Renal cortical epithelial cell (primary cell): ENCODE data around the gene BLOC1S1. TPM values are rescaled to one million over a fixed set of nuclear protein-coding genes. Genes with fewer than 3 reads are reported as not detected.
A peak's percentile ranks its signal among the peaks of the same experiment; 100 is the strongest.

ENCODE experiments used
- DNase-seq: peaks from one replicate; pipeline ENCODE4 v3.0.0-alpha.2; 2011; ENCODE audit warnings: low read depth
- total RNA-seq: library from RNA; depleted of rRNA; stranded (reverse); fragments of >200 nt; gene quantifications from 2 replicates; pipeline ENCODE4 v1.2.3, GENCODE V29; 2014

BLOC1S1 gene
- total RNA-seq, 1 donor from 2014 or later, result 45.7 TPM

- no peak for DNase-seq
Measured at GRCh38 chr12:55728186-55728938, 12.5 kb downstream of the BLOC1S1 start.

GRCh38 chr12:55728939-55729818 lies 13.3 kb downstream of the BLOC1S1 start, which contains the start of gene CD63:
Gene CD63, minus strand, starts transcription at chr12:55729009. Its CDS starts 668 bp downstream, at chr12:55728341.
- DNase-seq, result peak; percentile 89

DNA sequence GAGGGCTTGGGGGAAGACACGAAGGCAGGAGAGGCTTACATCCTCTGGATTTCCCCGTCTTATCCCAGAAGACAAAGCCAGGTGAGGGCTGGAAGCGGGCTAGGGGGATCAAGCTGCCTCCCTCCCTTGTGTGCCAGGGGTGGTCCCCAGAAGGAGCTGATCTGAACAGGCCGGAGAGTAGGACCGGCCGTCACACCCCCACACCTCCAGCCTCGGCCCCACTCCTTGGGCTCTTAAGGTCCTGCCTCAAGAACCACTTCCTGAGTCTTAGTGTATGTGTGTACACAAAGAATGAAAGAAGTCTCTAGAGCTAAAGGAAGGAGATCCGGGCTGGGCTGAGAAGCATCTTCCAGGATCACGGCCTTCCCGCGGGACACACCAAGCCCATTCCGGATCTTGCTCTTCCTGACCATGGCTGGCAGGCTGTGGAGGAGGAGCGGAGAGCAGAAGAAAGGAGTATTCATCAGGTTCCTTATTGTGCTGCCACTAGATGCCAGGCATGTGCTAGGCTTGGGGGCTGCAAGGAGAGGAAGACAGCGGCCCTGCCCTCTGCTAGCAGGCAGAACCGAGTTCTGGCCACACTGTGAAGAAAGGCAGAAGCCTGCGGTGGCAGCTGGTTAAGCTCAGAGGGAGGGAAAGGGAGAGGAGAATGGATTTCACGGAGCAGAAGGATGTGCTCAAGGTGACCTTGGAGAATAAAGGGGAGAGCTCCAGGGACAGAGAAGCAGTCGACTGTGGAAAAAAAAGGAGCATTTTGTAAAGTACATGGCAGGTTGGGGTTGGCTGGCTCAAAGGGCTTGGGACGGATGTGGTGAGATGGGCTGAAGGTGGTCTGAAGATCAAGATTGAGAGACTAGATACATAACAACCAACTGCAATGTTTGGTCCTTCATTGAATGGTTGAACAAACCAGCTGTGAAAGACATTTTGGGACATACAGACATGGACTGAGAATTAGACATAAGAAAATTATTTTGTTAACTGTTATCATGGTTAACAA lies 14.3 kb downstream of the BLOC1S1 start:
- DNase-seq, result peak; percentile 60

GRCh38 chr12:55732288-55732687 lies 16.4 kb downstream of the BLOC1S1 start:
- DNase-seq, result no peak

- no peak for DNase-seq
Measured at GRCh38 chr12:55733021-55733555, 17.2 kb downstream of the BLOC1S1 start.

- DNase-seq, result no peak
Measured at GRCh38 chr12:55733858-55734257, 18.0 kb downstream of the BLOC1S1 start.

DNA sequence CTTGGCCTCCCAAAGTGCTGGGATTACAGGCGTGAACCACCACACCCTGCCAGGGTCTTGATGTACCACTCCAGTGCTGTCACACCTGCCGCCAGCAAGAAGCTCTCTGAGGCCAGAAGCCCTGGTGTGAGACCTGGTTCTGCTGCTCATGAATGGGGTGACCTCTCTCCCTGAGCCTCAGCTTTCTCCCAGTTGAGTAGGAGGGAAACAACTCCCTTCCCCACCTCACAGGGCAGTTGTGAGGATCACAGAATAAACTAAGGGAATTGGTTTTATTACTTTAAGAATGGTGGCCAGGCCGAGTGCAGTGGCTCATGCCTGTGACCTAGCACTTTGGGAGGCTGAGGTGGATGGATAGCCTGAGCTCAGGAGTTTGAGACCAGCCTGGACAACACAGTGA lies 18.7 kb downstream of the BLOC1S1 start:
- no peak for DNase-seq

GRCh38 chr12:55736076-55736475 lies 20.2 kb downstream of the BLOC1S1 start:
- no peak for DNase-seq

- DNase-seq, result peak; percentile 80
Measured at GRCh38 chr12:55736780-55737580, 21.1 kb downstream of the BLOC1S1 start.

DNA sequence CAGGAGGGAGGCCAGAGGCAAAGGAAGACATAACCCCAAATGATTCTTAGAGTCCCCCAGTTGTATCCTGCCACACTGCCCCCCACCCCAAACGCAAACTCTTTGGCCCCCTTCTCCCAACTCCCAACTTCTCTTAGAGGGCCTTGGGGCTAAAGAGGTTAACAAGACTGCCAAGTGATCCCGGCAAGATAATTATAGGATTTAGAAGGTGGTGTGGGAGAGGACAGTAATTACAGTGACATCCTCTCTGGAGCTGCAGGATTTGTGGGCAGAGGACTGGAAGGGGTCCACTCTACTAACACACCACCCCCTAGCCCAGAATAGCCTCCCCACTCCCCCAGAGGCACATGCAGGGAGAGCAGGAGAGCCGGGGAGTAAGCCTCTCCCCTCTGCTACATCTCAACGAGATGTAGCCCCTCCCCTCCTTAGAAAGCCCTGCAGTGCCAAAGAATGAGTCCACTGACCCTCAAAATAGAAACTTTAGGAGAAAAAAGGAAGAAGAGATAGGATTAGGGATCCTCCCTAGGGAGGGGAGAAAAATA lies 21.8 kb downstream of the BLOC1S1 start:
- DNase-seq, result no peak

DNA sequence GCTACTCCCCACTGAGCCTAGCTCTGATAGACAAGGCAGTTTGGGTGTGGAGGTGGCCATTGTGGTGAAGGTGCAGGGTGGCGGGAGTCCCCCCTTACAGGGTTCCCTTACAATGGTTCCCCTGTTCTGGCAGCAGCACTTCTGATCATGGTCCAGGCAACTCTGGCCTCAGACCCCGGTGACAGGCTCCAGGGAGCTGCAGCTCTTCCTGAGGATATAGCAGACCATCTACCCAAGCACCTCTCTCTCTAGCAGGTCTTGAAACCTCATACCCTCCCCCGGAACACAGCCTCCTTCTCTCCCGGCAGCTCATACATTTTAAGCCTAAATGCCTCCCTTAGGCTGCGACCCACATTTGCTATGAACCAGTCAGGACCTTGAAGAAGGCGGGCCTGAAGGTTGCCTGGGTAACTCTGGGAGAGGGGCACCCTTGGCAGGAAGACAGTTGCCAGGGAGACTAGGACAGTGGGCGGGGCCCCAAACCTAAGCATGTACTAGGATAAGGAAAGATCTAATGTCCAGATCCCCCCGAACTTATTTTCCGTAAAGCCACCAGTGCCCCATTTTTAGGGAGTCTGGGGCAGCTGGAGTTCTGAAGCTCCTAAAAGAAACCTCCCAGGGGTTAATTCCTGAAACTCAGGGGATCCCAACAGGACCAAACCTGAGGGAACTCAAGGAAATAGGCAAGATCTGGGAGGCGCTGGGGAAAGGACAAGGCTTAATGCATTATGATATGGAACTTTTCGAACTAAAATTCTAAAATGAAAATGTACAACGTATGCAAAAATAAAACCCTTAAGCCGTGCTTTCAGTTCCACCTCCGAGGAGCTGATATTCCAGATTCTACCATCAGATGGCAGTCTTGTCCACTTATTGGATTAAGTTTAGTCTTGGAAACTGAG lies 22.5 kb downstream of the BLOC1S1 start:
- peak; percentile 80 for DNase-seq

- no peak for DNase-seq
Measured at GRCh38 chr12:55739025-55739378, 23.2 kb downstream of the BLOC1S1 start.

DNA sequence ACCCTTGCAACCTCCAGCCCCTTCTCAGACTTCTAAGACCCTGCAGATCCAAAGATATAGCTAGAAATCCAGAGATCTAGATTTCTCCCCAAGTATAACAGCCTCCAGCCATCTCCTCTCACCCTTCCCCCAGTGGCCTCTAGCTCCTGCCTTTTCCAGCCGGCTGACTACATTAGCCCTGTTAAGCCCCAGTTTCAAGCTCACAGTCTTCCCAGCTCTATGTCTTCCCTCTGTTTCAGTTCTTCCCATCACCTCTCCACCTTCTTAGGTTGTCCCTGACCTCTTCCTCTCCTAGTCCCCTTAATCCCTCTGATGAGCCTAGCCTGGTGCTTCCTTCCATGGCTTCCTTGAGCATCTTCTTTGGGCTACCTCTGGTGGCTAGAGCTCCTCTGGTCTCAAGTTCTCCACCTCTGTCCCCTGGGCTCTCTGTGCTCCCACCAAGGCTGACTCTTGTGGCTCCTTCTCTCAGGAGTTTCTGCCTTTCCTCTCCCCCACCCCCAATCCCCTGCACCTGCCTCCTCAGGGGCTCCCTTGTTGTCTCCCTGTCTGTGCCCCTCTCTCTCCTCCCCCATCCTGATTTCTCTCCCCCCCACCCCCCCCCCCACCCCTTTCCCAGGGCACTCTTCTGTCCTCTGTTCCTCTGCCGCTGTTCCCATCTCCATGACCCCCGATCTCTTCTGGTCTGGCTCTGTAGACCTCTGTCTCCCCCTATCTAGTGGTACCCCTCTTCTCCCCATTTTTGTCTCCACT lies 26.3 kb downstream of the BLOC1S1 start:
- no peak for DNase-seq

- DNase-seq, result peak; percentile 35
Measured at GRCh38 chr12:55742719-55743405, 27.0 kb downstream of the BLOC1S1 start, which contains the start of gene GDF11. Gene GDF11, plus strand, starts transcription at chr12:55743122. Its CDS starts 195 bp downstream, at chr12:55743317.

GRCh38 chr12:55743406-55744339 lies 27.8 kb downstream of the BLOC1S1 start:
- peak; percentile 53 for DNase-seq

GRCh38 chr12:55744340-55745030 lies 28.6 kb downstream of the BLOC1S1 start:
- DNase-seq, result no peak
